HepG2 (cell line): ENCODE data around the gene GRIK5.

Source experiments
- HNRNPL ChIP-seq: fragments of 200-400 bp; formaldehyde crosslinking; IDR thresholded peaks from 2 replicates; pipeline ENCODE4 v1.6.1; 2017; ENCODE audit warnings: mild to moderate bottlenecking, low read depth, low read length
- POLR2A ChIP-seq, 2 experiments: IDR thresholded peaks; 2 replicates each; pipeline ENCODE4 v1.6.1; 2011; ENCODE audit warnings: low read depth in 2 of 2, low read length in 2 of 2, mild to moderate bottlenecking in 1 of 2, moderate library complexity in 1 of 2; ENCODE audit not compliant: insufficient read depth in 1 of 2
- RAD51 ChIP-seq: fragments of 450-650 bp; IDR thresholded peaks from 2 replicates; pipeline ENCODE4 v1.6.1; 2016; ENCODE audit warnings: borderline replicate concordance
- RBM22 ChIP-seq: fragments of 200-400 bp; formaldehyde crosslinking; optimal IDR thresholded peaks from 2 replicates; pipeline ENCODE3; 2017; ENCODE audit warnings: mild to moderate bottlenecking, low read length, moderate library complexity
- ZFP36 ChIP-seq: fragments of 150-350 bp; IDR thresholded peaks from 2 replicates; pipeline ENCODE4 v1.6.1; 2018; ENCODE audit warnings: borderline replicate concordance, low read length, low read depth; ENCODE audit not compliant: partially characterized antibody
- ZNF580 ChIP-seq: IDR thresholded peaks from 2 replicates; pipeline ENCODE4 v1.6.1; 2016; ENCODE audit warnings: low read depth, borderline replicate concordance

- TF ChIP-seq POLR2A (IDR thresholded peaks at IDR 0.05; ENCODE audit: insufficient read depth in 1 of 2, low read depth in 2 of 2, low read length in 2 of 2) (no peak), ZFP36 (no peak), ZNF580 (CRISPR knock-in tag) (no peak), RAD51 (no peak), HNRNPL (no peak), RBM22 (no peak)
Measured at GRCh38 chr19:41990615-41991014, 79.4 kb downstream of the GRIK5 start.
